GM12864 (cell line): ENCODE data around the gene DNAAF2.
"Not testable (repeated sequence)": the region's sequence is repeated elsewhere in the genome, so short reads cannot be mapped to it uniquely, and the experiment has no call there.

ENCODE experiments used
- DNase-seq: peaks from one replicate; pipeline ENCODE4 v3.0.0-alpha.2; 2011; ENCODE audit warnings: low read depth
- H3K4me3 ChIP-seq: 2 replicates; pipeline ENCODE4 v1.5.1; 2011; ENCODE audit warnings: mild to moderate bottlenecking, low read depth, low read length, control low read depth
- CTCF ChIP-seq: IDR thresholded peaks from 2 replicates; pipeline ENCODE4 v1.5.1; 2011; ENCODE audit warnings: low read depth, mild to moderate bottlenecking, moderate library complexity, low read length, control low read depth, inconsistent platforms; ENCODE audit errors: missing control alignments

Gene DNAAF2

GRCh38 chr14:49634547-49635334 is at the start of gene DNAAF2:
TSS of gene DNAAF2 (minus strand) at chr14:49635244. CDS start at chr14:49635149, 95 bp downstream.
- TF ChIP-seq CTCF, result no peak
- no peak for DNase-seq
- peak within 1 kb of the TSS; percentile 94 for H3K4me3 ChIP-seq

GRCh38 chr14:49679271-49679670 is 44.2 kb upstream of the DNAAF2 start:
- no peak overlapping the region for H3K4me3 ChIP-seq
- no peak for DNase-seq
- TF ChIP-seq CTCF, result no peak

DNA sequence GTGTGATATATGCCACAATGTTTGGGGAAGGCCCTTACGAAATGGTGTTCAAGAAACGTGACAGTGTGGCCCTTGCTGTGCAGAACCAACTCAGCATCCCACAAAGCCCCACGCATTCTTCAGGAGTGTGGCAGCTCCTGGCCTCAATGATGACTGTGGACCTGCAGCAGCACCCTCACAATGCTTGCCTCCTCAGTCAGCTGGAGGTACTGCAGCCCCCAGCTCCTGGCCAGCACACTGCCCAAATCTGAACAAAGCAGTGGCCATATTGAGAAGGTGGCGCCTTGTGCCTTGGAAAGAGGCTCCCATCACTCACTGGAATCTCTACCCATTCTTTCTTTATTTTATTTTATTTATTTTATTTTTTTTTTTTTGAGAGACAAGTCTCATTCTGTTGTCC is 42.6 kb upstream of the DNAAF2 start:
- TF ChIP-seq CTCF, result peak; percentile 43
- DNase-seq, result no peak
- no peak overlapping the region for H3K4me3 ChIP-seq

DNA sequence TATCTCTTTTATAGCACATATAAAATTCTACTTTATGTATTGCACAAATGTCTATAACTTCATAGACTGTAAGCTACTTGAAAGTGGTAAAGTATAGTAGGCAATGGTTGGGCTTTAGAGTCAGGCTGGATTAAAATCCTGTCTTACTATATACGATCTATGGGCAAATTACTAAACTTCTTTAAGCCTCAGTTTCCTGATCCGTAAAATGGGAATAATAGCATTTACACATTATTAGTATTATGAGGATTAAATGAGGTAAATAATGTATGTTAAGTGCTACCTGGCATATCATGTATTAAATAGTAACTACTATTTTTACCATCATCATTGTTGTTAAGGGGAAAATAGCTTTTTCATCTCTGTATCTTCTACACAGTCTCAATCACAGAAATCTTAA is 38.5 kb upstream of the DNAAF2 start:
- DNase-seq, result no peak
- no peak overlapping the region for H3K4me3 ChIP-seq
- no peak for TF ChIP-seq CTCF

DNA sequence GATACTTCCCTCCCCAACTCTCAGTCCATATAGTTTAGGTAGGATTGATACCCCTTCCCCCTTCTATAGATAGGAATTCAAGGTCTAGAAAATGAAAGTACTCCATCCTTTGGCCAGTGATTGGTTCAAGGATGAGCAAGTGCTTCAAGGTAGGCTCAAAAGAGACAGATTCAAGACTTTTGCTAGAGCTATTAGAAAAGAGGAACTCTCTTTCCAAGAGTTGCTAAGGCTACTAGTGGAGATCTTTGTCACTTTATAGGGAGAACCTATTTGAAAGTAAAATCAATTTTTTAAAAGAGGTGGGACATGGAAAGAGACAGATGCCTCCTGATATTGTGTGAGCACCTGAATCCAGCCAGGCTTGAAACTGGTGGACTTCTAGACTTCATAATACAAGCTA is 35.4 kb upstream of the DNAAF2 start:
- DNase-seq, result no peak
- no peak for TF ChIP-seq CTCF

GRCh38 chr14:49659526-49660455 is 24.7 kb upstream of the DNAAF2 start:
- TF ChIP-seq CTCF, result no peak
- no peak overlapping the region for H3K4me3 ChIP-seq
- no peak for DNase-seq

More for the DNA sequence above, 35.4 kb upstream of the DNAAF2 start:
- H3K4me3 ChIP-seq, result no peak overlapping the region

DNA sequence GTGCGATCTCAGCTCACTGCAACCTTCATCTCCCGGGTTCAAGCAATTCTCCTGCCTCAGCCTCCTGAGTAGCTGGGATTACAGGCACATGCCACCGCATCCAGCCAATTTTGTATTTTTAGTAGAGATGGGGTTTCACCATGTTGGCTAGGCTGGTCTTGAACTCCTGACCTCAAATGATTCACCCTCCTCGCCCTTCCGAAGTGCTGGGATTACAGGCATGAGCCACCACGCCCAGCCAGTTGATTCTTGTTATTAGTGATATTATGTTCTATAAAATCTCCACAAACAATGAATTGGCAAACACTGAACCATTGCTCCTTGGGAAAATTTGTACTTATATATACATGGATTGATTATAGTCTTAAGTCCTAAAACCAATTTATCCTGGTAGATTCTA is 22.5 kb upstream of the DNAAF2 start:
- not testable (repeated sequence) for DNase-seq

More for the DNA sequence above, 22.5 kb upstream of the DNAAF2 start:
- H3K4me3 ChIP-seq, result not testable (repeated sequence)
